ENCODE measurements around the gene APOE.

DNA sequence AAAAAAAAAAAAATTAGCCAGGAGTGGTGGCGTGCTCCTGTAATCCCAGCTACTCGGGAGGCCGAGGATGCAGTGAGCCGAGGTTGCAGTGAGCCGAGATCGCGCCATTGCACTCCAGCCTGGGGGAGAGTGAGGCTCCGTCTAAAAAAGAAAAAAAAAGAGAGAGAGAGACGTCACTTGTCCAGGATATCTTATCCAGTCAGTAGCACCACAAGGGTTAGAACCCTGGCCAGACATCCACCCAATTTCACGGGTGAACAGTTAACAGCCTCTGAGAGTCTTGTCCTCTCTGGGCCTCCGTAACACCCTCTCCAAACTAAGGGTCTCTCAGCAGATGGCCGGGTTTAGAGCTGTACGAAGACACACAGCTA lies 48.7 kb downstream of the APOE start:
- no peak for TF ChIP-seq POLR2A (IDR thresholded peaks at IDR 0.05)
- TF ChIP-seq, protein P1, sequence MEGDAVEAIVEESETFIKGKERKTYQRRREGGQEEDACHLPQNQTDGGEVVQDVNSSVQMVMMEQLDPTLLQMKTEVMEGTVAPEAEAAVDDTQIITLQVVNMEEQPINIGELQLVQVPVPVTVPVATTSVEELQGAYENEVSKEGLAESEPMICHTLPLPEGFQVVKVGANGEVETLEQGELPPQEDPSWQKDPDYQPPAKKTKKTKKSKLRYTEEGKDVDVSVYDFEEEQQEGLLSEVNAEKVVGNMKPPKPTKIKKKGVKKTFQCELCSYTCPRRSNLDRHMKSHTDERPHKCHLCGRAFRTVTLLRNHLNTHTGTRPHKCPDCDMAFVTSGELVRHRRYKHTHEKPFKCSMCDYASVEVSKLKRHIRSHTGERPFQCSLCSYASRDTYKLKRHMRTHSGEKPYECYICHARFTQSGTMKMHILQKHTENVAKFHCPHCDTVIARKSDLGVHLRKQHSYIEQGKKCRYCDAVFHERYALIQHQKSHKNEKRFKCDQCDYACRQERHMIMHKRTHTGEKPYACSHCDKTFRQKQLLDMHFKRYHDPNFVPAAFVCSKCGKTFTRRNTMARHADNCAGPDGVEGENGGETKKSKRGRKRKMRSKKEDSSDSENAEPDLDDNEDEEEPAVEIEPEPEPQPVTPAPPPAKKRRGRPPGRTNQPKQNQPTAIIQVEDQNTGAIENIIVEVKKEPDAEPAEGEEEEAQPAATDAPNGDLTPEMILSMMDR (IDR thresholded peaks at IDR 0.05), result no peak
- no peak for TF ChIP-seq EP300 (IDR thresholded peaks at IDR 0.05)
